GDM1 (cell line): Measurements from ENCODE around the gene WRNIP1.

Source experiments
- DNase-seq: peaks from one replicate; lab custom pipeline; 2025; lab: John Stamatoyannopoulos, UW

Gene WRNIP1

DNA sequence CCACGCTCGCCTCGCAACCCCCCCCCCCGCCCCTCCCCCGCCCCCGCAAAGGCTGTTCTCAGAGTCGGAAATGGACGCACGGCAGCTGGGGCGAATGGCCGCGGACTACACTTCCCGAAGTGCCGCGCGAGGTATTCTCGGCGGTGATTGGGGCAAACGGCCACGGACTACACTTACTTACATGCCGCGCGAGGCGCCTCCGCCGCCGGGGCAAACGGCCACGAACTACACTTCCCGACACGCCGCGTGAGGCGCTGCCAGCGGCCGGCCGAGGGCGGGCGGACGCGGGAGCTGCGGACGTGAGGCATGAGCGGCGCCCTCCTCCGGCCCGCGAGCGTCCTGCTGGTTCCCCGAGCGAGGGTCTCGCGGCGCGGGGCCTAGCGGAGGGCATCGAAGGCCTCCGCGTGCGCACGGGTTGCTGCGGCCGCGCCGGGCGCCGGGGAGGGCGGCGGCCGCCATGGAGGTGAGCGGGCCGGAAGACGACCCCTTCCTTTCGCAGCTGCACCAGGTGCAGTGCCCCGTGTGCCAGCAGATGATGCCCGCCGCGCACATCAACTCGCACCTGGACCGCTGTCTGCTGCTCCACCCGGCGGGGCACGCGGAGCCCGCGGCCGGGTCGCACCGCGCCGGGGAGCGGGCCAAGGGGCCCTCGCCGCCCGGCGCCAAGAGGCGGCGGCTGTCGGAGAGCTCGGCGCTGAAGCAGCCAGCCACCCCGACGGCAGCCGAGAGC lies at the start of gene WRNIP1:
WRNIP1 (plus strand) TSS at position 228 of the 730 bp plus-strand sequence; CDS start at position 458, 230 bp downstream.
- DNase-seq = peak; percentile 99

DNA sequence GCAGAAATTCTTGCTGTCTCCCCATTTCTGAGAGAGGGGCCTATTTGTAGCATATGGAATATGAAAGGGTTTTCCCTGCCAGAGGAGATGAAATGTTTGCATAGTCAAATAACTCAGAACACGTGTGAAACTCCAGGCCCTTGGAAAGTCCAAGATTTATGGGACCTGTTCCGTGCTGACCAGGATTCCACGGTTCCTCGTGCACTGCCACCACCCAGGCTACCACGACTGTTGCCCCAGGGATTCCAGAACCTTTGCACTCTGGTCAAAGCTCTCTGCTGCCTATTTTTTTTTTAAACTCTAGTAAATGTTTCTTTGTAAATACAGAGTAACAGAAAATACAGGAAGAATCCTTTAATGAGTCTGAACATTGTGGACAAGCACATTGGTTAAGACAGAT lies 49.5 kb upstream of the WRNIP1 start:
- DNase-seq = no peak

DNA sequence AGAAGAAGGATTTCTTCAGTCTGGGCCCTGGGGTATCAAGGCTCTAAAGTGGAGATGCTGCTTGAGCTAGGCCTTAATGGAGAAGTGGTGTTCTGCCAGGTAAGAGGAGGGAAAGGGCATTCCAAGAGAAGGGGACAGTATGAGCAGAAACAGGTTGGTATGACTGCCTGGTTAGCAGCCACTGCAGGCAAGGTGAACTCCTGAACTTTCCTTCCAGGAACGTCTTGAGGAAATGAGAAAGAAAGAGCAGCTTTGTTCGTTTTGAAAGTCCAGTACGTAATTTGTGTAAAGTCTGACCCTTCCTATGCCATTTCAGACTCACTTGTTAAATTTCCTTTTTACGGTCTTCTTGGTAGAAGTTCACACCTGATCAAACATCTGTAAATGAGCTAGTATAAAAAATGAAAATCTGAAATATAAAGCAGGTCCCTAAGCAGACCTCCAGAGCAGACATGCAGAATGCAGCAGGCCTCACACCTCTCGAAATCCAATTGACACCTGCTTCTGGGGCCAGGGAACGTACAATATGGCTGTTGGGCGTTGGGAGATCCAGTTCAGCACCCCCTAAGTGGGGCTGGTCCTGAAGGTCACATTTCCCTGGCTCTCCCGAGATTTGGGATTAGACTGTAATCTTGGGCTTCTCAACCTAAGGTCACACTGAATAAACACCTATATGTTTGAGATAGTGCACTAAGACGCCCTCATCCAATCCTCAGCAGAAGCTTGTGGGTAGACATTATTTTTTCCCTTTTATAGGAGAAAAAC lies 48.1 kb upstream of the WRNIP1 start:
- no peak for DNase-seq

DNA sequence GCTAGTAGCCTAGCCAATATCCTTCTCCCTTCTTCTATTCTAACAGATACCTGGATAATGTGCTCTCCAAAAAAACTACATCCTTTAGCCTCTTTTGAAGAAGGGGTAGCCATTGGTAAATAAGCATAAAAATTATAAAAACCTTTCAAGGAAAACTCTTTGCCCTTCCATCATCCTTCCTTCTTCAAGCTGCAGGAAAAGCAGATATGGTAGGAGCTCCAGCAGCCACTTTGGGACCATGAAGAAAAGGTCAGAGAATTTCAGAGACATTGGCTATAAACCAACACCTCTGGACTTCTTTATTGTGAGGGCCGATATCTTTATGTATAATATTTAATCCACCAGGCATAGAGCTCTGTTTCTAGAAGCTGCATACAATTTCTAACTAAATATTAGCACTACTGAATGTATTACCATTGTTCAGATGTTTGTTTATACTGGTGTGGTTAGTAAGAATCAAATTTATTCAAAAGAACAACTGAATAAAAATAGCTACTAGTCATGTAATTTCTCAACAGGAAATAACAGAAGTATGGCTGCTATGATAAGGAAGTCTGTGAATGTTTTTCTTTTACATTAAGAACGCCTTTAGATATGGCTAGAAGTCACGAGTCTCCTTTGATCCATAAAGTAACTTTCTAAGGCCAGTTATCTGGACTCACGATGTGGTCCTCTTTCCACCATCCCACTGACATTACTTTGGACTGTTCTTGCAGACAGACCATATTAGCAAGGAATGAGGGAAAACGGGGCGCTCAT lies 46.7 kb upstream of the WRNIP1 start:
- peak; percentile 12 for DNase-seq

DNA sequence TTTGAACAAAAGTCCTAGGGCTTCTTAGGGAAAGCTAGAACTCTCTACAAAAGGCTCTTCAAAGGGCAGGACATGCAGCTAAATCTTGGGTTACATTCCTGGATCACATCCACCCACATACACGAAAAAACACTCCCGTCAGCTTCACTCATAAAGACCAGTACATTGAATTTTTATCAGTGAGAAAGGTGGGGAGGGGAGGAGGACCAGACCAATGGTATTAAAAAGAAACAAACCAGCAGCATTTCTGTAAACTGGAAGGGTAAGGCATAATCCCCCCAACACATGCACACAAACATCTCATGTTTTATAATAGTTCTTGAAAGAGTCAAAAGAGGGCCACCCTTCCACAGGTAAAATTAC lies 46.1 kb upstream of the WRNIP1 start:
- no peak for DNase-seq

DNA sequence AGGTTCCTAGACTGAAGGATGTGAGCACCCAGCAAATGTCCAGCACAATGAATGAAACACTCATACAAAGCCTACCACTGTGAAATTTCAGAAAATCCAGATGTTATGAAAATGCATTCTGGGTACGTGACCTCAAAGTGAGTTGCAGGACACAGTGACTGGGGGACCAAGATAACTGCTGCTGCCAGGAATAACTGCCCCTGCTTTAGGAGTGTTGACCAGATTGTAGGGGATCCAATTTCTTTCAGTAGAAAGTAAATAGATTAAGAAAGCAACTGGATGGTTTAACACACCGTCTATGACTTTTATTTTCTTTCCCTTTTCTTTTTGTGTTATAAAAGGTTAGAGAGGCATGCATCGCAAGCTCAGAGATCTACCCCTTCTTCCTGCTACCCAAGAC lies 44.0 kb upstream of the WRNIP1 start:
- DNase-seq = no peak

DNA sequence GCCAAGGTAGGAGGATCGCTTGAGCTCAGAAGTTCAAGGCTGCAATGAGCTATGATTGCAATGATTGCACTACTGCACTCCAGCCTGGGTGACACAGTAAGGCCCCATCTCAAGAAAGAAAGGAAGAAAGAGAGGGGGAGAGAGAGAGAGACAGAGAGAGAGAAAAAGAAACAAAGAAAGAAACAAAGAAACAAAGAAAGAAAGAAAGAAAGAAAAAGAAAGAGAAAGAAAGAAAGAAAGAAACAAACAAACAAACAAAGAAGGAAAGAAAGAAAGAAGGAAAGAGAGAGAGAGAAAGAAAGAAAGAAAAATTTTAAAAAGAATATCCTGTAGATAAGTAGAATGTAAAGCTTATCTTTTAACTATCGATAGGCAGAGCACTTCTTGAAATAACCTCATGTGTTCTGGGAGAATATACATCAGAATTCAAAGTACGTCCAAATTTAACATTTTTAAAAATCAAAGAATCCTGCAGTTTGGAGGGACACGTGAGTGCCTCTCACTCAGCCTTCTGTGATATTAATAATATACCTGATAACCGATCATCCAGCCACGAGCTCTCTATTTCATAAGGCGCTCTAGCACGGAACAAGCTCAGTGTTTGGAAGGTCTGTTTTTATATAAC lies 39.7 kb upstream of the WRNIP1 start:
- DNase-seq = no peak

DNA sequence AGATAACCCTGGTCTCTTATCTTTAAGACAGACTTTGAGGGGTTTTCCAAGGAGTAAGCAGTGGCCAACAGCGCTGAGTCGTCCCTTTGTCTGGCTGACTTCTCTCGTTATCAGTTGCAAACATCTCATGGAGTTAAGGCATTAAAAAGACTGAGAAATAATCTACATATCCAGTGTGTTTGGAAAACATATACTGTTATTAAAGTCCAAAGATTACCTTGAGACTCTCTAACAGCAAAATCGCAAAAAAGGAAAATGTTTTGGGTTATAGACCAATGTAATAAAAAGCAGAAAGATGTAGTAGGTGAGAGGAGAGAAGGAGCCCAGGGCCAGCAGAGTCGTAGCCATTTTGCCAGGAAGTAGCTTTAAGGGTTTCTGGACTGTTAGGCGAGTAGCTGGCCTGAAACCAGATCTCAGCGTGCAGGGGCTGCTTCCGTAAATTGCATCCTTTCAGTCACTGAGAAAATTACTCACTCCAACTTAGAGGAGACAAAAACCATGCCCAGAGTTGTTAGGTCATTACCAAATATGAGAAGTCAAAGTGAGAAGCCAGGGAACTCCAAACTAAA lies 39.1 kb upstream of the WRNIP1 start:
- peak; percentile 69 for DNase-seq

DNA sequence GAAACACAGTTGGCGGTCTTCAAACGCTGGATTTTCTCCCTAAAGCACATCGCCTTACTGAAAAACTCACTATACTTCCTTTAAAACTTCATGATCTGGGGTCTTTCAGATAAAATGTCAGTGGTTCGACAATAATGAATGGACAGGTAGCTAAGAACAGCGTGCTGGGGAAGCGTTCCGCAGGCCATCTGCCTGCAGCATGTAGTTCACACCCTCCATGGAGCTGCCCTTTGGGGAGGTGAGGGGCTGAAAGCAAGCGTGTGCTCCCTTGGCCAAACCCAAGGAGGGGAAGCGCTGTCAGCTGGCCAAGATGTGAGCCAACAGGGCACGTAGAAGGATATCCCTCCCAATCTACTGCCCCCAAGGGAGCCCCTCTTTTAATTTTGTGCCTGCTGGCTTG lies 35.3 kb upstream of the WRNIP1 start:
- no peak for DNase-seq

DNA sequence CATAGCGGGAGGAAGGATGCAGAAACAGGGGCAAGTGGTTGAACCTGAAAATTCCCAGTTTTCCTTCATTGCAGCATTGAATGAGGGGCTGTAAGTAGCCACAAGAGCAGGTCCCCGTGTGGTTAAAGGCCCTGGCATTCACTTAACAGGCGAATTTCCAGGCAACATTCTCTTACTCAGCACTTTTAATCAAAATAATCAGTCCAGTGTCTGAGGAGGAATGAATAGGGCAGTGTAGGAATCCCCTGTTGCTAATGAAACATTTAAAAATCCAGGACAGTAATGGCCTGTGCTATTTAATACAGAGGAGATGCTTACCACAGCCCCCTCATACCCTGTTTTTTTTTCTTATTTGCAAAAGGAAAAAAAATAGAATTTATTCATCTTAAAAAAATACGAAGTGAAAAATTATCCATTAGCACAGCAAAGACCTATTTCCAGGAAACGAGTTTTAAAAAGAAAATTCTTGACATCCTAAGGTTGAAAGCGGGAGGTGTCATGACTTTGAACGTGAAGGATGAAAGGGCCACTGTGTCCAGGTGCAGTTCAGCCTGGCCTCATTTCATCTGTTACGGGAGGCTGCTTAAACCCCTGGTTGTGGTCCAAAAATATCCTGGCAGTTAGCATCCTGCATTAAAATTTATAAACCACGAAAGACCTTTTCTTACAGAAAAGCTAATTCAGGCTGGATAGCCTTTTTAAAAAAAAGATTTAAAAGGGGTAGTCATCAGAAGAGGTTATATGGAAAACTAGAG lies 34.7 kb upstream of the WRNIP1 start:
- DNase-seq = no peak

DNA sequence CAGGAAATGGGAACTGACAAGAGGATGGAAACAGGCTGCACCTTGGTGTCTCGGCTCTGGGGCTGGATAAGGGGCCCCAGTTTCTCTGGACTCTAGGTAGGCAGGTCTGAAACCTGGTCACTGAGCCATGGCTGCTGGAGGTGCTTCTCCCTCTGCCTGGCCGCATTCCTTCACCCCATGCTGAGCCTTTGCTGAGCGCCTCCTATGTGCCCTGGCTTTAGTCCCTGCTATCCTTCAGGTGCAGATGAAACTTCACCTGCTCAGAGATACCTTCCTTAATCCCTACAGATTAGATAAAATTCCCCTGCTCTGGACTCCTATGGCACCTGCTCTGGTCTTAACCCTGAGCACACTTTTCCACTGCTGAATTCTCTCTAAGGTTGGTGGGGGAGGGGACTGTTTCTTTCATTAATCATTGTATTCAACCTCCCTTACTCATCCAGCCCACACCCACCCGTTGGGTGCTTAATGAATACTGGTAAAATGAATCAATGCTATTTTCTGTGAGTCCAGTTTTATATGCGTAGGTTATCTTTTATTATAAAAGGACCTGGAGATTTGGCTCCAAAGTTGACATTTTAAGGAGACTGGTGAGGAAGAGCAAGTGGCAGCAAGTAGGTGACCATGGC lies 33.8 kb upstream of the WRNIP1 start:
- no peak for DNase-seq

DNA sequence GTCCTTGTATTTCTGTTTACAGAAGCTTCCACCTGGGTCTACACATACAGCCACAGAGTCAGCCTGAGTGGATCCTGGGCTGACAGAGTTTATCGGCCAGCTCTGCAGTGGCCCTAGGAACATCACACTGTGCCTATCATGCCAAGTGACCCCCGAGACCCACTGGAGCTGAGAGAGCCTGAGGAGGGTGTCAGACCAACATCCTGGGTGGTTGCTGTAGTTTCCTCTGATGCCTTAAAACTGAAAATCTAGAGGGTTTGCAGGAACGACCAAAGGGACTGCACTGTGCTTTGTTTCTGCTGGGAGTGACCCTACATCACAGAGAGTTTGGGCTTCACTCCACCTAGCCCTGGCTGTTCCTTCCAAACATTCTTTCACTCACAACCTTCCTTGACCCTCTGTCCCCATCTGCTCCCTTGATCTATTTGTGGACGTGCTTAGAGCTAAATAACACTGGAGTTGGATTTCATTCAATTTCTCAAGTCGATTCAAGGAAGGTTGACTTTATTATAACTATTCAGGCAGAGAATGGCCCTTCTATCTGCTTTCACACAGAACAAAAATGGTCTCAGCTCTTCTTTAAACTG lies 32.6 kb upstream of the WRNIP1 start:
- DNase-seq = no peak

DNA sequence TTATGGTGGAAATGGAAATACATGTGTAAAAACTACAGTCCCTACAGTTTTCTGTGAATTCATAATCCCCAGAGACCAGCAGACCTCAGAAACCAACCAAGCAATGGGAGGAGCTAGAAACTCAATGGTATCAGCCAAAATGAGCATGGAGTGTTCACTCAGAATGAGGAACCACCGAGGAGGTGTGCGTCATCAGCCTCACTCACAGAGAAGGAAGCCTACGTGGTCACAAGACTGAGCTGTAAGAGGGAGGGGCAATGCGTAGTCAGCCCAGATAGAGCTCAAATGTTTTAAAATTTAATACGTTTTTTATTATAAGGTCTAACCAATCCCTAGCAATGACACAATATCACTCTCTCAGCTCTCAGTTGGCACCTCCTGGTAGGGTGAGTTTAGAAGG lies 31.9 kb upstream of the WRNIP1 start:
- peak; percentile 92 for DNase-seq

DNA sequence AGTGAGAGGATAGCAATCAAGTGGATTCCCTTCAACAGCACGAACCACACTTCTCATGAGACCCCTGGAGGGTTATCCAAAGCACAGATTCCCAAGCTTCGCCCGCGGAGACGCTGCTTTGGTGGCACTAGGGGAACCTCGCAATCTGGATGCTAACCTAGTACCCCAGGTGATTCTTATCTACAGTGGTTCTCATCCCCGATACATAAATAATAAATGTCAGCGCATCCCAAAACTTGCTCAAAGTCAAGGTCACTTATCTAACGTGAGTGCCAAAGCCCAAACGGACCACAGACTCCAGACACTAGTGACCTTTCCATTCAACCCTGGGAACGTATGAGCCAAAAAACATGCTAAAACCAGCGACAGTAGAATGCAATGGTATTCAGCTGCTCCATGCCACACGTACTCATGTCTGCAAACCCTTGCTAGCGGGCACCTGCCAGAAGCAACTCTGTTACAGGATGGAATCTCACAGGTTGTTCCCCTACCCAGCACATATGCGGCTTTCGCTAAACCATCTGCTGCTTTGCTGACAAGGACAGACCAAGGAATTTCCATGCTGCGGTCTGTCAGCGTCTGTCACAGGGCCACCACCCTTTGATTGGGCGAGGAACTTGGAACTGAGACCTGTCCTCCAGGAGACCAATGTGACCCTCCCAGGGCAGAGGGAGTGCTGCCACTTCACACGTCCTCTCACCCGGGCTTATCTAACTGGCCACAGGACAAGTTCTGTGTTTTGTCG lies 31.3 kb upstream of the WRNIP1 start:
- DNase-seq = no peak

DNA sequence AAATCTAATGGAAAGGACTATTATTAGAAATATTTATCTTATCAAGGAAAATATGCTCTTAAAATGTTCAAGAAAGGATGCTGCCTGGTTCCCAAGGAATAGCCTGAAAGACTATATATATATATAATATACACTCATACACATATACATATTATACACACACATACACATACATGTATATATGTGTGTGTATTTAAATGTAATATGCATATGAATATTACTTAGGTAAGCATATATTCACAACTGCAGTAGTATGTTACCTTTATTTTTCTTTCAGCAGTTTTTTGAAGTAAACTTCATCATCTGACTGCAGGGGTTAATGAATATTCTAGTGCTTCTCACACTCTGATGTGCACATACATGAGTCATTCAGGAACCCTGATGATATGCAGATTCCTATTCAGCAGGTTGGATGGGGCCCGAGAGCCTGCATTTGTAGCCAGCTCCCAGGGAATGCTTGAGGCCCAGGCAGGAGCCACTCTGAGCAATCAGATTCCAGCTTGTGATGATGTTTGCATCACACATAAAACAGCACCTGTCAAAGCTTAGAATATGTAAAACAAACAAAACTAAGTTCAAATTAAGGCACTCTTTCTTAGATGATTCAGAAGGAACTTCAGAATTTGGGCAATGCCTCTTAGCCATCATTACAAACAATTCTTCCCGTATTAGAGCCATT lies 30.6 kb upstream of the WRNIP1 start:
- no peak for DNase-seq

DNA sequence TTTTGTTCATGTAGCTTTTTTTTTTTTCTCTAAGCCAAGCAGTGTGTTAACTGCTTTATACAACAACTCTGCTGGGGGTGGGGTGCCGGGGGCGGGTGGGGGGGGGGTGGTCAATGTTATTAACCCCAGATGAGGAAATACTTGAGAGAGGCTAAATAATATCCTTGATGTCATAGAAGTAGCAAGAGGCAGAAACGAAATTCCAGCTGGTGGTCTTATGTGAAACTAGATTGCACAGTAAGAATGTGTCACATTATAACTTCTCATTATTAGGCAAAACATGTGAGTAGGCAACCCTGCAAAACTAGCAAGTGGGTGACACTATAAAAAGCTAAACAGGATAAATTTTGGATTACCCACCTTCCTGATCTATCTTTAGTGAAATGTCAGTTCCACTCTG lies 27.3 kb upstream of the WRNIP1 start:
- no peak for DNase-seq

DNA sequence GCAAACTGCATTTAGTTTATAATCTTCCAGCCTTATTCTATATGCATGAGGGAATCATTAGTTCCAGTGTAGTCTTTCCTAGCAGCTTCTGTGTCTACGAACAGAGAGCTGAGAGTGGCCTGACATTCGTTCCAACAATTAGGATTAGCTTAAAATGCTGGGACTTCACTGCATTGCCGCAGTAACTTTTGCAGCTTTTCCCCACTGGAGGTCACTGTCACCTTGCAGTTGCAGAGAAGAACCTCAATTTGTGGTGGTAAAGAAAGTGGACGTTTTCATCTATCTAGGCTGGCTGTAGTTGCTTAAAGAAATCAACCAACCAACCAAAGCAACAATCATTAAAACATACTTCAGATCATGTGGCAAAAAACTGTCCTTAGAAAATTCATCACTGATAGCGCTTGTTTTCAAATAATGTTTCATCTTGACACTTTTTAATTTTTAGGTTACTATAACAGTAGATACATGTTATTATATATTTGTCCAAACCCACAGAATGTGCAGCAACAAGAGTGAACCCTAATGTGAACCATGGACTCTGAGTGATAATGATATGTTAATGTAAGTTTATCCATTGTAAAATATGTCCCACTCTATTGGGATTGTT lies 26.7 kb upstream of the WRNIP1 start:
- DNase-seq = peak; percentile 71

DNA sequence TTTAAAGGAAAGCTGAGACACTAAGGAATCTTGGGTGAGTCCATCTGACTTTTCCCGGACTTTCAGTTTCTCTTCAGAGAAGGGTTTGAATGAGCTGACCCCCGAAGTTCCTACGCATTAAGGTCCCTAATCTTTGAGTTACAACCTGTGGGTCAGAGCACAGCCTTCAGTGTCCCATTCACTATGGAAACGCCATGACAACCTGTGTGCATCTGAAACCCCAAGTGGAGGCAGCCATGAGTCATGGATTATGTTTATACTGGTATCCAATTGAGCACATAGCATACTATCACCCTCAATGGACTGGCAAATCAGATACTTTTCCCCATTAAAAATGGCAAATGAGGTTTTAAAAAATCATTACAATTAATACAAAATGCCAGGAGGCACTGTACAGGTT lies 25.9 kb upstream of the WRNIP1 start:
- DNase-seq = peak; percentile 28

DNA sequence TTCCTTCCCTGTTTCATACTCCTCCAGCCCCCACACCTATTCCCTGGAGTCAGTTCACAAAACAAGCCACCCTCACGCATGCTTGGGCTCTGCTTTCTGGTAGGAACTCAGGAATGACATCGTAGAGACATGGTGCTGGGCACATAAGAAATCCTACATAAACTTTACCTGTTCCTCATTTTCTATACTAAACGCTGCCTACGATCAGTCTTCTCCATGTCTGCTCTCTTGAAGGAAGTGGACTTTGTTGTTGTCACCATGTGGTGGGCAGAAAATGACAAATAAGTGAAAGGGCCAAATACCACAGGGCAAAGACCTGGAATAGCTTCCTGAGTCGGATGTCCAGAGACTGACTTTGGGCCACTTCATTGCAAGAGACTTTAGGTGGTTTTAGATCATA lies 24.6 kb upstream of the WRNIP1 start:
- DNase-seq = no peak
